ENCODE results near the gene CLCN1.

GRCh38 chr7:143345428-143345900, 29.6 kb downstream of the CLCN1 start:
- TF ChIP-seq, protein P1, sequence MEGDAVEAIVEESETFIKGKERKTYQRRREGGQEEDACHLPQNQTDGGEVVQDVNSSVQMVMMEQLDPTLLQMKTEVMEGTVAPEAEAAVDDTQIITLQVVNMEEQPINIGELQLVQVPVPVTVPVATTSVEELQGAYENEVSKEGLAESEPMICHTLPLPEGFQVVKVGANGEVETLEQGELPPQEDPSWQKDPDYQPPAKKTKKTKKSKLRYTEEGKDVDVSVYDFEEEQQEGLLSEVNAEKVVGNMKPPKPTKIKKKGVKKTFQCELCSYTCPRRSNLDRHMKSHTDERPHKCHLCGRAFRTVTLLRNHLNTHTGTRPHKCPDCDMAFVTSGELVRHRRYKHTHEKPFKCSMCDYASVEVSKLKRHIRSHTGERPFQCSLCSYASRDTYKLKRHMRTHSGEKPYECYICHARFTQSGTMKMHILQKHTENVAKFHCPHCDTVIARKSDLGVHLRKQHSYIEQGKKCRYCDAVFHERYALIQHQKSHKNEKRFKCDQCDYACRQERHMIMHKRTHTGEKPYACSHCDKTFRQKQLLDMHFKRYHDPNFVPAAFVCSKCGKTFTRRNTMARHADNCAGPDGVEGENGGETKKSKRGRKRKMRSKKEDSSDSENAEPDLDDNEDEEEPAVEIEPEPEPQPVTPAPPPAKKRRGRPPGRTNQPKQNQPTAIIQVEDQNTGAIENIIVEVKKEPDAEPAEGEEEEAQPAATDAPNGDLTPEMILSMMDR (IDR thresholded peaks at IDR 0.05), result no peak
- TF ChIP-seq ZFX (IDR thresholded peaks at IDR 0.05; ENCODE audit: borderline replicate concordance), result no peak

Data from 22Rv1 (cell line).